ENCODE measurements around the gene LGALS13. TPM values are rescaled to one million over a fixed set of nuclear protein-coding genes. Genes with fewer than 3 reads are reported as not detected.

Gene LGALS13
- not detected for total RNA-seq

DNA sequence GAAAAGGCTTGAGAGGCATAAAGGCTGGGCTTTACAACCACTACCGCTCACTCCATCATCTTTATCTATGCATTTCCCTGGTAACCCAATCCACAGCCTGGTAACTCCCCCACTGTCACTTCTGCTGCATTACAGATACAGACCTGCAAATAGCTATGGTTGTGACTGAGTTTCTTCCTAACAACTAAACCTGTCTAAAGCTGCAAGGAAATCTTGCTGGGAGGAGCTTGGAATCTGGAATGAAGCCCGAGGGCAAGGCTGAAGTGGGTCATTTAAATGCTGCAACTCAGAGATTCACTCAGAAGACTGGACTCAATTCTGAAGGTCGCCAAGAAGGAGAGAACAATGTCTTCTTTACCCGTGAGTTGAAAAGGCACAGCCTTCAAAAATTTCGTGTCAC is at the start of gene LGALS13:
Gene LGALS13, plus strand, starts transcription at position 301 of the 400 bp plus-strand sequence. Its CDS starts 45 bp downstream, at position 346.

GRCh38 chr19:39655613-39656012 is 53.3 kb downstream of the LGALS13 start, which contains the start of gene LGALS16:
TSS of gene LGALS16 (plus strand) at chr19:39655913. CDS start at chr19:39655962, 49 bp downstream.

Other genes starting within 250 kb of the LGALS13 start
- gene PAF1, start 211.4 kb upstream of the LGALS13 start, total RNA-seq: 10 to 100 TPM; 37.1 to 38.1 TPM
- gene MED29, start 211.1 kb upstream of the LGALS13 start, total RNA-seq: 10 to 100 TPM; 29.7 to 30.1 TPM
- gene ZFP36, start 195.7 kb upstream of the LGALS13 start, total RNA-seq: 100 to 1,000 TPM; 112 to 120 TPM
- gene PLEKHG2, start 189.9 kb upstream of the LGALS13 start, total RNA-seq: 10 to 100 TPM; 69.1 to 72.5 TPM
- 1,000 to 10,000 TPM; 3,249 to 3,348 TPM for gene RPS16, start 166.6 kb upstream of the LGALS13 start, total RNA-seq
- gene SUPT5H, start 156.9 kb upstream of the LGALS13 start, total RNA-seq: 100 to 1,000 TPM; 145 to 151 TPM
- gene TIMM50, start 121.7 kb upstream of the LGALS13 start, total RNA-seq: 10 to 100 TPM; 45.9 to 46.0 TPM
- gene DLL3, start 103.6 kb upstream of the LGALS13 start, total RNA-seq: under 1 TPM; 0.10 to 0.14 TPM
- not detected for gene SELENOV, start 87.4 kb upstream of the LGALS13 start, total RNA-seq
- 1 to 10 TPM; 4.2 to 4.7 TPM for gene EID2B, start 69.7 kb upstream of the LGALS13 start, total RNA-seq
- 10 to 100 TPM; 18.3 to 18.5 TPM for gene EID2, start 62.4 kb upstream of the LGALS13 start, total RNA-seq
- gene LGALS16, start 53.4 kb downstream of the LGALS13 start, total RNA-seq: not detected
- gene LGALS14, start 102.0 kb downstream of the LGALS13 start, total RNA-seq: under 1 TPM in 1 of 2 experiments, not detected in 1; 0.83 TPM
- 1 to 10 TPM in 1 of 2 experiments, under 1 TPM in 1; 0.91 to 1.5 TPM for gene CLC, start 135.5 kb downstream of the LGALS13 start, total RNA-seq
- gene LEUTX, start 176.3 kb downstream of the LGALS13 start, total RNA-seq: not detected
- gene DYRK1B, start 231.6 kb downstream of the LGALS13 start, total RNA-seq: 10 to 100 TPM; 13.4 to 14.1 TPM
- 100 to 1,000 TPM; 377 to 379 TPM for gene FBL, start 243.9 kb downstream of the LGALS13 start, total RNA-seq